ENCODE measurements around the gene DDX43.

GRCh38 chr6:73382462-73383113 is 12.0 kb upstream of the DDX43 start:
- TF ChIP-seq, protein P1, sequence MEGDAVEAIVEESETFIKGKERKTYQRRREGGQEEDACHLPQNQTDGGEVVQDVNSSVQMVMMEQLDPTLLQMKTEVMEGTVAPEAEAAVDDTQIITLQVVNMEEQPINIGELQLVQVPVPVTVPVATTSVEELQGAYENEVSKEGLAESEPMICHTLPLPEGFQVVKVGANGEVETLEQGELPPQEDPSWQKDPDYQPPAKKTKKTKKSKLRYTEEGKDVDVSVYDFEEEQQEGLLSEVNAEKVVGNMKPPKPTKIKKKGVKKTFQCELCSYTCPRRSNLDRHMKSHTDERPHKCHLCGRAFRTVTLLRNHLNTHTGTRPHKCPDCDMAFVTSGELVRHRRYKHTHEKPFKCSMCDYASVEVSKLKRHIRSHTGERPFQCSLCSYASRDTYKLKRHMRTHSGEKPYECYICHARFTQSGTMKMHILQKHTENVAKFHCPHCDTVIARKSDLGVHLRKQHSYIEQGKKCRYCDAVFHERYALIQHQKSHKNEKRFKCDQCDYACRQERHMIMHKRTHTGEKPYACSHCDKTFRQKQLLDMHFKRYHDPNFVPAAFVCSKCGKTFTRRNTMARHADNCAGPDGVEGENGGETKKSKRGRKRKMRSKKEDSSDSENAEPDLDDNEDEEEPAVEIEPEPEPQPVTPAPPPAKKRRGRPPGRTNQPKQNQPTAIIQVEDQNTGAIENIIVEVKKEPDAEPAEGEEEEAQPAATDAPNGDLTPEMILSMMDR (conservative IDR thresholded peaks at IDR 0.05; ENCODE audit: low read length): no peak
- no peak for TF ChIP-seq EZH2phosphoT487 (IDR thresholded peaks at IDR 0.05; ENCODE audit: borderline replicate concordance)

All from Loucy (cell line).